Dendritic cell treated with granulocyte-macrophage colony-stimulating factor and Interleukin-4, amounts not matched to agents 40 ng/mL and 50 ng/mL, for 4 days (primary cell): ENCODE measurements around the gene MTMR10.

ENCODE experiments used
- H3K27ac Mint-ChIP-seq: one replicate; pipeline ENCODE4 v1.8.0; 2022; ENCODE audit warnings: mild to moderate bottlenecking, mixed read lengths
- H3K27me3 Mint-ChIP-seq: one replicate; pipeline ENCODE4 v1.8.0; 2022; ENCODE audit warnings: mild to moderate bottlenecking, mixed read lengths
- H3K36me3 Mint-ChIP-seq: one replicate; pipeline ENCODE4 v1.8.0; 2022; ENCODE audit warnings: low read depth, mixed read lengths
- H3K4me1 Mint-ChIP-seq: one replicate; pipeline ENCODE4 v1.8.0; 2022; ENCODE audit warnings: low read depth, mixed read lengths
- H3K4me3 Mint-ChIP-seq: one replicate; pipeline ENCODE4 v1.8.0; 2022; ENCODE audit warnings: mild to moderate bottlenecking, moderate library complexity, mixed read lengths
- H3K9me3 Mint-ChIP-seq: one replicate; pipeline ENCODE4 v1.8.0; 2022; ENCODE audit warnings: mixed read lengths
- intact Hi-C: fragments of 100-400 bp; cut with micrococcal nuclease; formaldehyde crosslinking; loops from one replicate; pipeline ENCODE4 v1.15.0; 2022

MTMR10 gene

GRCh38 chr15:30997270-30997669, 5.8 kb upstream of the MTMR10 start:
- intact Hi-C loops, result no loop called here
- Mint-ChIP-seq H3K4me1 (peaks cover 9% of the 10 kb centered on the region), H3K4me3 (no peak overlapping the region), H3K27ac (no peak overlapping the region), H3K36me3 (no peaks in the 10 kb centered on the region), H3K27me3 (peaks cover 2% of the 10 kb centered on the region), H3K9me3 (no peaks in the 10 kb centered on the region)

- Mint-ChIP-seq H3K27me3 (peaks cover 1% of the 10 kb centered on the region), H3K4me1 (peaks cover 20% of the 10 kb centered on the region), H3K27ac (peak overlapping the region; percentile 99), H3K9me3 (no peaks in the 10 kb centered on the region), H3K4me3 (peak overlapping the region; percentile 84), H3K36me3 (peaks cover 38% of the 10 kb centered on the region)
- intact Hi-C loops, result loop anchor here (5.0 kb wide), 2 partner anchors 35 to 90 kb away; no protein-coding TSS in a partner anchor
These were observed 929 bp upstream of the MTMR10 start for GRCh38 chr15:30992249-30992864.

- peaks cover 30% of the 10 kb centered on the region for H3K4me1 Mint-ChIP-seq
- intact Hi-C loops, result loop anchor here (5.0 kb wide), 2 partner anchors 33 to 92 kb away; no protein-coding TSS in a partner anchor
- peak overlapping the region; percentile 99 for H3K27ac Mint-ChIP-seq
- H3K27me3 Mint-ChIP-seq, result peaks cover 1% of the 10 kb centered on the region
- H3K36me3 Mint-ChIP-seq, result peaks cover 54% of the 10 kb centered on the region
- no peaks in the 10 kb centered on the region for H3K9me3 Mint-ChIP-seq
- peak overlapping the region; percentile 99 for H3K4me3 Mint-ChIP-seq
These were observed 778 bp downstream of the MTMR10 start for GRCh38 chr15:30990446-30991254.

GRCh38 chr15:30990036-30990435, 1.4 kb downstream of the MTMR10 start:
- Mint-ChIP-seq H3K4me1 (peaks cover 36% of the 10 kb centered on the region), H3K9me3 (no peaks in the 10 kb centered on the region), H3K36me3 (peaks cover 60% of the 10 kb centered on the region), H3K27me3 (peaks cover 1% of the 10 kb centered on the region), H3K4me3 (peak overlapping the region; percentile 99), H3K27ac (peak overlapping the region; percentile 99)
- intact Hi-C loops, result loop anchor here (5.0 kb wide), 2 partner anchors 33 to 92 kb away; no protein-coding TSS in a partner anchor

GRCh38 chr15:30985081-30985531, 6.3 kb downstream of the MTMR10 start:
- H3K36me3 Mint-ChIP-seq, result peaks cover 96% of the 10 kb centered on the region
- no peaks in the 10 kb centered on the region for H3K27me3 Mint-ChIP-seq
- H3K9me3 Mint-ChIP-seq, result no peaks in the 10 kb centered on the region
- peaks cover 73% of the 10 kb centered on the region for H3K4me1 Mint-ChIP-seq
- H3K27ac Mint-ChIP-seq, result peak overlapping the region; percentile 83
- intact Hi-C loops, result no loop called here
- H3K4me3 Mint-ChIP-seq, result peak overlapping the region; percentile 61

- intact Hi-C loops, result no loop called here
- peak overlapping the region; percentile 83 for H3K27ac Mint-ChIP-seq
- peaks cover 96% of the 10 kb centered on the region for H3K36me3 Mint-ChIP-seq
- no peaks in the 10 kb centered on the region for H3K27me3 Mint-ChIP-seq
- no peaks in the 10 kb centered on the region for H3K9me3 Mint-ChIP-seq
- peak overlapping the region; percentile 61 for H3K4me3 Mint-ChIP-seq
- H3K4me1 Mint-ChIP-seq, result peaks cover 79% of the 10 kb centered on the region
These were observed 6.9 kb downstream of the MTMR10 start for GRCh38 chr15:30984542-30984941.

- H3K4me1 Mint-ChIP-seq, result peaks cover 83% of the 10 kb centered on the region
- H3K4me3 Mint-ChIP-seq, result peak overlapping the region; percentile 61
- H3K9me3 Mint-ChIP-seq, result no peaks in the 10 kb centered on the region
- intact Hi-C loops, result no loop called here
- peak overlapping the region; percentile 88 for H3K27ac Mint-ChIP-seq
- no peaks in the 10 kb centered on the region for H3K27me3 Mint-ChIP-seq
- peaks cover 96% of the 10 kb centered on the region for H3K36me3 Mint-ChIP-seq
These were observed 7.3 kb downstream of the MTMR10 start for GRCh38 chr15:30984118-30984517.

GRCh38 chr15:30979457-30979856, 12.0 kb downstream of the MTMR10 start:
- Mint-ChIP-seq H3K4me3 (peak overlapping the region; percentile 52), H3K36me3 (peaks cover 79% of the 10 kb centered on the region), H3K9me3 (no peaks in the 10 kb centered on the region), H3K27me3 (no peaks in the 10 kb centered on the region), H3K27ac (peak overlapping the region; percentile 88), H3K4me1 (peaks cover 73% of the 10 kb centered on the region)
- intact Hi-C loops, result no loop called here

- Mint-ChIP-seq H3K4me1 (peaks cover 64% of the 10 kb centered on the region), H3K36me3 (peaks cover 79% of the 10 kb centered on the region), H3K9me3 (no peaks in the 10 kb centered on the region), H3K27me3 (no peaks in the 10 kb centered on the region), H3K4me3 (peak overlapping the region; percentile 20), H3K27ac (peak overlapping the region; percentile 88)
- intact Hi-C loops, result no loop called here
These were observed 13.1 kb downstream of the MTMR10 start for GRCh38 chr15:30978328-30978727.

GRCh38 chr15:30974112-30974511, 17.3 kb downstream of the MTMR10 start:
- Mint-ChIP-seq H3K9me3 (no peaks in the 10 kb centered on the region), H3K36me3 (peaks cover 75% of the 10 kb centered on the region), H3K4me1 (peaks cover 43% of the 10 kb centered on the region), H3K27me3 (no peaks in the 10 kb centered on the region), H3K4me3 (no peak overlapping the region), H3K27ac (peak overlapping the region; percentile 60)
- intact Hi-C loops, result loop anchor here (2.0 kb wide), 1 partner anchor 15 kb away; no protein-coding TSS in a partner anchor

- H3K4me1 Mint-ChIP-seq, result peaks cover 41% of the 10 kb centered on the region
- H3K27me3 Mint-ChIP-seq, result no peaks in the 10 kb centered on the region
- intact Hi-C loops, result no loop called here
- H3K36me3 Mint-ChIP-seq, result peaks cover 74% of the 10 kb centered on the region
- no peaks in the 10 kb centered on the region for H3K9me3 Mint-ChIP-seq
- no peak overlapping the region for H3K4me3 Mint-ChIP-seq
- no peak overlapping the region for H3K27ac Mint-ChIP-seq
These were observed 18.0 kb downstream of the MTMR10 start for GRCh38 chr15:30973379-30973778.

GRCh38 chr15:30969724-30970123, 21.7 kb downstream of the MTMR10 start:
- no peaks in the 10 kb centered on the region for H3K9me3 Mint-ChIP-seq
- H3K4me3 Mint-ChIP-seq, result no peak overlapping the region
- H3K27ac Mint-ChIP-seq, result peak overlapping the region; percentile 9
- H3K4me1 Mint-ChIP-seq, result peaks cover 28% of the 10 kb centered on the region
- intact Hi-C loops, result no loop called here
- no peaks in the 10 kb centered on the region for H3K27me3 Mint-ChIP-seq
- peaks cover 80% of the 10 kb centered on the region for H3K36me3 Mint-ChIP-seq

- Mint-ChIP-seq H3K4me1 (peaks cover 47% of the 10 kb centered on the region), H3K36me3 (peaks cover 84% of the 10 kb centered on the region), H3K9me3 (no peaks in the 10 kb centered on the region), H3K27me3 (no peaks in the 10 kb centered on the region), H3K27ac (no peak overlapping the region), H3K4me3 (no peak overlapping the region)
- intact Hi-C loops, result loop anchor here (5.0 kb wide), 1 partner anchor 164 kb away; no protein-coding TSS in a partner anchor
These were observed 27.7 kb downstream of the MTMR10 start for GRCh38 chr15:30963681-30964080.

- Mint-ChIP-seq H3K27me3 (no peaks in the 10 kb centered on the region), H3K27ac (peak overlapping the region; percentile 55), H3K36me3 (peaks cover 91% of the 10 kb centered on the region), H3K4me1 (peaks cover 52% of the 10 kb centered on the region), H3K4me3 (no peak overlapping the region), H3K9me3 (no peaks in the 10 kb centered on the region)
- intact Hi-C loops, result loop anchor here (5.0 kb wide), 1 partner anchor 165 kb away; no protein-coding TSS in a partner anchor
These were observed 28.8 kb downstream of the MTMR10 start for GRCh38 chr15:30962659-30963058.
